AG10803 (cell line): ENCODE measurements around the gene IFT122.
"Not testable (repeated sequence)": the region's sequence is repeated elsewhere in the genome, so short reads cannot be mapped to it uniquely, and the experiment has no call there.

Experiments used
- DNase-seq: peaks from one replicate; pipeline ENCODE4 v3.0.0; 2010; ENCODE audit warnings: low read depth
- H3K4me3 ChIP-seq: 2 replicates; pipeline ENCODE4 v1.5.1; 2011; ENCODE audit warnings: mild to moderate bottlenecking, low read length, control low read depth
- CTCF ChIP-seq: conservative IDR thresholded peaks from 2 replicates; pipeline ENCODE4 v1.5.1; 2011; ENCODE audit warnings: mild to moderate bottlenecking, low read length, control low read depth, inconsistent platforms

The IFT122 gene

GRCh38 chr3:129439817-129440617 lies at the start of gene IFT122, which contains the start of gene MBD4:
IFT122 (plus strand) TSS chr3:129440224; CDS start chr3:129440331, 107 bp downstream.
MBD4 (minus strand) TSS chr3:129439948; CDS start chr3:129439833, 115 bp downstream.
- TF ChIP-seq CTCF = no peak
- peak within 1 kb of the TSS; percentile 98 for H3K4me3 ChIP-seq

GRCh38 chr3:129391583-129391982 lies 48.4 kb upstream of the IFT122 start:
- H3K4me3 ChIP-seq, DNase-seq: not testable (repeated sequence)

More at GRCh38 chr3:129439817-129440617, at the start of gene IFT122, which contains the start of gene MBD4:
- peak; percentile 99 for DNase-seq

GRCh38 chr3:129392106-129392887 lies 47.7 kb upstream of the IFT122 start:
- not testable (repeated sequence) for H3K4me3 ChIP-seq, DNase-seq

GRCh38 chr3:129393271-129393670 lies 46.8 kb upstream of the IFT122 start:
- DNase-seq = no peak
- TF ChIP-seq CTCF = no peak
- H3K4me3 ChIP-seq = no peak overlapping the region

GRCh38 chr3:129393760-129394564 lies 46.1 kb upstream of the IFT122 start:
- not testable (repeated sequence) for H3K4me3 ChIP-seq, DNase-seq

GRCh38 chr3:129398803-129399144 lies 41.2 kb upstream of the IFT122 start:
- peak overlapping the region; percentile 88 for H3K4me3 ChIP-seq
- peak; percentile 31 for DNase-seq
- no peak for TF ChIP-seq CTCF

- DNase-seq = peak; percentile 97
Observed at GRCh38 chr3:129399145-129399894, 40.7 kb upstream of the IFT122 start.

More at GRCh38 chr3:129399145-129399894, 40.7 kb upstream of the IFT122 start:
- peak overlapping the region; percentile 88 for H3K4me3 ChIP-seq
- TF ChIP-seq CTCF = peak; percentile 84
